ENCODE results near the gene FFAR2.
"Not testable (repeated sequence)": the region's sequence is repeated elsewhere in the genome, so short reads cannot be mapped to it uniquely, and the experiment has no call there.

FFAR2 gene

GRCh38 chr19:35447606-35448469 lies at the start of gene FFAR2:
FFAR2 (plus strand) TSS chr19:35448257; CDS start chr19:35449715, 1,458 bp downstream.
- no peak for DNase-seq (ENCODE audit: low read depth in 3 of 3)

DNA sequence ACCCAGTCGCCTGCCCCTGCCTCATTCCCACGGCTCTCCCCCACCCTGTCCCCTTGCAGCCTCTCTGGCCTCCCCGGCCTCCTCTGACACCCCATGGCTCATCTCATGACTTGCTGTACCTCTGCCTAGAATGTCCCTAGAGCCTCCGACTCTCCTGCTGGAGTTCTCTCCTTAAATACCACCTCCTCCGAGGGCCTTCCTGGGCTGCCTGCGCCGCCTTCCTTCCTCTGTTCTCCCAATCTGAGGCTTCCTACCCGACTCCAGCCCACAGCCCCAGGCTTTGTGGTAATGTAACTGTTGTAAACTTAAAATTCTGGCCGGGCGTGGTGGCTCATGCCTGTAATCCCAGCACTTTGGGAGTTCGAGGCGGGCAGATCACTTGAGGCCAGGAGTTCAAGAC lies 49.5 kb upstream of the FFAR2 start:
- no peak for DNase-seq (ENCODE audit: low read depth in 3 of 3)

DNA sequence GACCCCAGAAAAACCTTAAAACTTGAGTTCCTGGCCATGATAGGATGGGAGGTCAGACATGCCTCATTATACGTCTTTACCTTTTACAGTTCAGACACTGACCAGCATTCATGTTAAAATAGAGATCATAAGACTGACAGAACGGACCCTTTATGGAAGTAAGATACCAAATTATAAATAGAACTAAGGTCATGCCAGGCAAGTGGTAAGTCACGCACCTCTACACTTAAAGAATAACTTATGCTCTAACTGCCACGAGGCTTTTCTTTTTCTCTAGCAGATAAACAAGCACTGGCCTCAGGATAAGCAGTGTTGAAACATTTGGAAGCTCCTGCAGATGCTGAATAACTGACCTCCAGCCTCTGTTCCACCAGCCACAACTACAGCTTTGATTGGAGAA lies 48.8 kb upstream of the FFAR2 start:
- no peak for DNase-seq (ENCODE audit: low read depth in 3 of 3)

DNA sequence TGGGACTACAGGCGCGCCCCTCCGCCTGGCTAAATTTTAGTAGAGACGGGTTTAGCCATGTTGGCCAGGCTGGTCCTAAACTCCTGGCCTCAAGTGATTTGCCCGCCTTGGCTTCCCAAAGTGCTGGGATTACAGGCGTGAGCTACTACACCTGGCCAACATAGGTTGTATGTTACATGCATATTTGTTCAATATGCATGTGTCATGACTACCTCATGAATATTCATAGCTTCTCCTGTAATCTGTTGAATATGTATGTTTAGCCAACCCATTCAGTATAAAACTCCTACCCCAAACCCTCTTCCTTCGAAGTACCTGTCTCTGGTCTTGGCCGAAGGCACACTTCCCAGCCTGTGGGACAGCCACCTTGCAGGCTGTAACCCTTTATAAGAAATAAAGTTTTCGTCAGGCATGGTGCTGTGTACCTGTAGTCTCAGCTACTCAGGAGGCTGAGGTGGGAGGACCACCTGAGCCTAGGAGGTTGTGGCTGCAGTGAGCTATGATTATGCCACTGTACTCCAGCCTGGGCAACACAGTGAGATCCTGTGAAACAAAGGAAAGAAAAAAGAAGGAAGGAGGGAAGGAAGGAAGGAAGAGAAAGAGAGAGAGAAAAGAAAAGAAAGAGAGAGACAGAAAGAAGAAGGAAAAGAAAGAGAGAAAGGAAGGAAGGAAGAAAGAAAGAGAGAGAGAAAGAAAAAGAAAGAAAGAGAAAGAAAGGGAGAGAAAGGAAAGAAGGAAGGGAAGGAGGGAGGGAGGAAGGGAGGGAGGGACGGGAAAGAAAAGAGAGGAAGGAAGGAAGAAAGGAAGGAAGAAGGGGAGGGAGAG lies 47.9 kb upstream of the FFAR2 start:
- DNase-seq (ENCODE audit: low read depth in 3 of 3) = no peak

DNA sequence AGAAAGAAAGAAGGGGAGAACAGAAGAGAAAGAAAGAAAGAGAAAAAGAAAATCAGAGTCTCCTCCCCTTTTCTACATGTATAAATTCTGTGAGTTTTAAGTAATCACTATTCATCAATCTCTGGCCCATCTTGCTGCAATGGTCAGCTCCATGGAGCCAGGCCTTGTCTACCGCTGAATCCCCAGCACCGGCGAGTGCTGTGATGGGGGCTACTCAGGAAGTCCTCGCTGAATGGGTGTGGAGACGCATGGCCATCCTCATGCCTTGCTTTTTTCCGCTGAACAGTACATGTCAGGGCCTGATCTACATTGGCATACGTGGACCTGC lies 47.3 kb upstream of the FFAR2 start:
- no peak for DNase-seq (ENCODE audit: low read depth in 3 of 3)

DNA sequence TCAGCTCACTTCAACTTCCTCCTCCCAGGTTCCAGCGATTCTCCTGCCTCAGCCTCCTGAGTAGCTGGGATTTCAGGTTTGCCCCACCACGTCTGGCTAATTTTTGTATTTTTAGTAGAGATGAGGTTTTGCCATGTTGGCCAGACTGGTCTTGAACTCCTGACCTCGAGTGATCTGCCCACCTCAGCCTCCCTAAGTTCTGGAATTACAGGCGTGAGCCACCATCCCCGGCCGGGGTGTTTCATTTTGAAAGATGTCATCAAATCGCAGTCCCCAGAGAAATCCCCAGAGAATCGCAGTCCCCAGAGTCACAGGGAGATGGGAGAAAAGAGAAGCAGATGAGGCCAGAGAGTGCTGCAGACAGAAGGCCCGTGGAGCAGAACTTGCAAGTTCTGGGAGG lies 46.6 kb upstream of the FFAR2 start:
- DNase-seq (ENCODE audit: low read depth in 3 of 3) = not testable (repeated sequence)

GRCh38 chr19:35403116-35403760 lies 44.8 kb upstream of the FFAR2 start:
- no peak for DNase-seq (ENCODE audit: low read depth in 3 of 3)

- no peak for DNase-seq (ENCODE audit: low read depth in 3 of 3)
Observed at GRCh38 chr19:35404879-35405622, 43.0 kb upstream of the FFAR2 start.

- no peak for DNase-seq (ENCODE audit: low read depth in 3 of 3)
Observed at GRCh38 chr19:35407619-35408018, 40.4 kb upstream of the FFAR2 start.

GRCh38 chr19:35408284-35409171 lies 39.5 kb upstream of the FFAR2 start:
- DNase-seq (ENCODE audit: low read depth in 3 of 3) = no peak

DNA sequence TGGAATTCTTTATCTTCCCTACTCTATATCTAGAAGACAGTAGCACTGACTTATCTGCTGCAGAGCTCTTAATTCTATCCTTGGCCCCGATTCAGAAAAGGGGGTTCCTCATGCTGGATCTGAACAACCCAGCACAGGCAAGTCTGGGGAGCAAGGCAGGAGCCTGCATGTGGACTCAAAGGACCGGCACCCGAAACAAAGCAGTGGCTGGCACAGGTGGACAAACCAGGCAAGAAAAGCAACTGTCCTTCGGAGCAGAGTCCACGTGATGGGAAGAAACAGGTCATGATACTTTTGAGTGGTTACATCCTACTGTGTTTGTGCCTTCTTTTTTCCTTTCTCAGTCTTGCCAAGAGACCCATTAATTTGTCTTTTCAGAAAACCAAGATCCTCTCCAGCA lies 38.9 kb upstream of the FFAR2 start:
- no peak for DNase-seq (ENCODE audit: low read depth in 3 of 3)

GRCh38 chr19:35410487-35410886 lies 37.6 kb upstream of the FFAR2 start:
- DNase-seq (ENCODE audit: low read depth in 3 of 3) = no peak

GRCh38 chr19:35414442-35414841 lies 33.6 kb upstream of the FFAR2 start:
- no peak for DNase-seq (ENCODE audit: low read depth in 3 of 3)

DNA sequence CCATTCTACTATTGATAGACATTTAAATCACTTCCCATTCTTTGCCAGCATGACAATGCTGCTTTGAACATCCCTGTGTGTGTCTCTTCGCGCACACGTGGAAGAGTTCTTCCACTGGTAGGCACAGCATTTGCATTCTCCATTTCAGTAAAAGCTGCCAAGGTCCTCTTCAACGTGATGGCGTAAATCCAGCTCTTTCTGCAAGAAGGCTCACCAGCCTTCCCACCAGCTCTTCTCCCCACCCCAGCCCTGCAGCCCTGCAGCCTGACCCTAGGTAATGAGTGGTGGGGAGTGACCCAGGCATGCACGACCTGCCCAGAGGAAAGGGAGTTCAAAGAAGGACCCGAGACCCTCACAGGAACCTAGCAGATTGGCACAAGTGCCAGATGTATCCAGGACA lies 31.7 kb upstream of the FFAR2 start:
- DNase-seq (ENCODE audit: low read depth in 3 of 3) = no peak

GRCh38 chr19:35417278-35417677 lies 30.8 kb upstream of the FFAR2 start:
- no peak for DNase-seq (ENCODE audit: low read depth in 3 of 3)

GRCh38 chr19:35417713-35418534 lies 30.1 kb upstream of the FFAR2 start:
- no peak for DNase-seq (ENCODE audit: low read depth in 3 of 3)

DNA sequence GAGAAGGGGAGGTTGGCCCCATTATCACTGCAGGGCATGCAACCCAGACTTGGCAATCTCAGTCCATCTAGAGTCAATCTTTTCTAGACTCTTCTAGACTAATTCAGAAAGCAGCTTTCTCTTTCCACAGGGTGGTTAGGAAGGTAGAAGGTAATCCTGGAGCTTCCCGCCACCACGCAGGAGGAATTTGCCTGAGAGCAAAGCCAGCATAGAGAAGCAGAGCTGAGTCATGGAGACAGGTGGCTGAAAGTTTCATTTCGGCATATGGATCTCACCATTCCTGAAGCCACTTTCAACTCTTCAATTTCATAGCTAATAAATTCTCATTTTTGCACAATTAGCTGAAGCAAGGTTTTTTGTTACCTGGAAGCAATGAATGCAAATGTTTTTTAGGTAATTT lies 29.0 kb upstream of the FFAR2 start:
- DNase-seq (ENCODE audit: low read depth in 3 of 3) = no peak

- DNase-seq (ENCODE audit: low read depth in 3 of 3) = no peak
Observed at GRCh38 chr19:35419805-35420204, 28.3 kb upstream of the FFAR2 start.

DNA sequence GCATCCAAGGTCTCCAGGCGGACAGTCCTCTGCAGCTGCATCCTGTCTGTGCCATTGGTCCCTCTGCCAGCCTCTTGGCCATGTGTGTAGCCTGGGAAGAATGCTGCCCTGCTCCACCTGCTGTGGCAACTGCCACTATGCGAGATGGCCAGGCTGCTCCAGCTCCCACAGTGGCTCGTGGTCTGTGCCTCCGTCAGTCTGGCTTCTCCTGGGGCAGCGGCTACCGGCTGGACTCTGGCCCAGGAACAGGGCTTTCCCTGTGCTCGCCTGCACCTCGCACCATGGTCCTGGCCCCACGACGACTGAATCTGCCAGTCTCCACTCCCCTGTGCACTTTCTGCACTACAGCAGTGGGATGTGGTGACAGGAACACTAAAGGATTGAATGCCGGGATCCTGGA lies 26.7 kb upstream of the FFAR2 start:
- no peak for DNase-seq (ENCODE audit: low read depth in 3 of 3)

DNA sequence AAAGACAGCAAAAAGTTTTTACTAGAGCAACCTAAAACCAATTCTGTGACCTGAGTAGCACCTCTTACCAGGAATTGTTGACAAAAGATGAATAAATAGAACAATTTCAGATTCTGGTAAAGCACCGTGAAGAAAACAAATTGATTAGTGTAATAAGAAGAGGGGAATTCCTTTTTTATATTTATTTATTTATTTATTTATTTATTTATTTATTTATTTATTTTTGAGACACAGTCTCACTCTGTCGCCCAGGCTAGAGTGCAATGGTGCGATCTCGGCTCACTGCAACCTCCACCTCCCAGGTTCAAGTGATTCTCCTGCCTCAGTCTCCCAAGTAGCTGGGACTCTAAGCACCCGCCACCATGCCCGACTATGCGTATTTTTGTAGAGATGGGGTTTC lies 24.7 kb upstream of the FFAR2 start:
- DNase-seq (ENCODE audit: low read depth in 3 of 3) = not testable (repeated sequence)

Data from stimulated activated CD4-positive, alpha-beta T cell treated with anti-CD3 and anti-CD28 coated beads, TNF-alpha, amount 100 ng/mL, for 4 hours (primary cell).